OCI-LY7 (cell line): Measurements from ENCODE around the gene REG4. TPM values are rescaled to one million over a fixed set of nuclear protein-coding genes. Genes with fewer than 3 reads are reported as not detected.
"Not testable (repeated sequence)": the region's sequence is repeated elsewhere in the genome, so short reads cannot be mapped to it uniquely, and the experiment has no call there.

ENCODE experiments used
- BruUV-seq: library from RNA; stranded (reverse); fragments of 400-500 nt; replicated peaks from 2 replicates; lab custom pipeline; 2021; lab: Mats Ljungman, UMichigan
- CTCF ChIA-PET: fragments of 300-600 bp; sonication (Branson Sonifier 250); formaldehyde crosslinking; loops from one replicate; lab custom pipeline; 2022; ENCODE audit warnings: antibody characterized with exemption; ENCODE audit not compliant: unreplicated experiment; lab: Charles Lee
- POLR2A ChIA-PET: fragments of 300-600 bp; sonication (Branson Sonifier 250); formaldehyde crosslinking; loops from one replicate; lab custom pipeline; 2022; ENCODE audit warnings: antibody characterized with exemption; lab: Charles Lee
- DNase-seq: peaks from one replicate; pipeline ENCODE4 v3.0.0-alpha.2; 2015; ENCODE audit warnings: low spot score
- H2AFZ ChIP-seq: fragments of 200-600 bp; sonication (generic), shearing (Covaris generic); 2 replicates; pipeline ENCODE4 v1.6.1; 2014; ENCODE audit warnings: mild to moderate bottlenecking, antibody characterized with exemption, low read length, moderate library complexity
- H3K27ac ChIP-seq: fragments of 200-600 bp; sonication (generic); 2 replicates; pipeline ENCODE4 v1.5.1; 2014; ENCODE audit warnings: mixed run types, low read depth, mild to moderate bottlenecking, moderate library complexity, low read length, inconsistent platforms; ENCODE audit not compliant: poor library complexity, severe bottlenecking
- H3K36me3 ChIP-seq: fragments of 200-600 bp; sonication (generic); 2 replicates; pipeline ENCODE4 v1.6.1; 2014; ENCODE audit warnings: mild to moderate bottlenecking, antibody characterized with exemption, low read length, moderate library complexity, mixed read lengths; ENCODE audit not compliant: insufficient read depth
- H3K4me1 ChIP-seq: fragments of 200-600 bp; sonication (generic); 2 replicates; pipeline ENCODE4 v1.5.1; 2014; ENCODE audit warnings: mild to moderate bottlenecking, low read length; ENCODE audit not compliant: insufficient read depth, poor library complexity, severe bottlenecking
- H3K4me2 ChIP-seq: fragments of 200-600 bp; sonication (generic); 2 replicates; pipeline ENCODE4 v1.6.1; 2014; ENCODE audit warnings: mild to moderate bottlenecking, low read length
- H3K4me3 ChIP-seq: fragments of 200-600 bp; sonication (generic); 2 replicates; pipeline ENCODE4 v1.5.1; 2014; ENCODE audit warnings: mild to moderate bottlenecking, low read depth, low read length; ENCODE audit not compliant: poor library complexity, severe bottlenecking
- H3K79me2 ChIP-seq: fragments of 200-600 bp; sonication (generic); 2 replicates; pipeline ENCODE4 v1.6.1; 2016; ENCODE audit warnings: low read depth, mild to moderate bottlenecking, low read length, moderate library complexity, mixed read lengths; ENCODE audit not compliant: insufficient read depth
- H3K9me2 ChIP-seq: fragments of 200-600 bp; sonication (generic); 2 replicates; pipeline ENCODE4 v1.6.1; 2016; ENCODE audit warnings: mild to moderate bottlenecking, low read length, mixed read lengths; ENCODE audit not compliant: insufficient read depth
- H3K9me3 ChIP-seq: fragments of 200-600 bp; sonication (generic); 2 replicates; pipeline ENCODE4 v1.6.1; 2014; ENCODE audit warnings: mild to moderate bottlenecking, mixed run types, low read length, mixed read lengths
- H4K20me1 ChIP-seq: fragments of 200-600 bp; sonication (generic); 2 replicates; pipeline ENCODE4 v1.6.1; 2014; ENCODE audit warnings: mild to moderate bottlenecking, antibody characterized with exemption, low read length, moderate library complexity, mixed read lengths; ENCODE audit not compliant: insufficient read depth
- CTCF ChIP-seq: fragments of 200-600 bp; sonication (generic); conservative IDR thresholded peaks from 2 replicates; pipeline ENCODE4 v1.5.1; 2014; ENCODE audit warnings: mild to moderate bottlenecking, antibody characterized with exemption, low read length, moderate library complexity, mixed read lengths
- EZH2phosphoT487 ChIP-seq: fragments of 200-600 bp; sonication (generic); IDR thresholded peaks from 2 replicates; pipeline ENCODE4 v1.6.1; 2018; ENCODE audit warnings: low read depth, borderline replicate concordance, mild to moderate bottlenecking, mixed run types, antibody characterized with exemption, low read length, moderate library complexity, mixed read lengths
- intact Hi-C: fragments of 100-400 bp; cut with micrococcal nuclease; formaldehyde crosslinking; loops from one replicate; pipeline ENCODE4 v1.10.0; 2022; ENCODE audit not compliant: unreplicated experiment
- total RNA-seq, 2 experiments: library from RNA; depleted of rRNA in 1 of 2; stranded (reverse); fragments of >200 nt in 1 of 2; shearing (Covaris generic) in 1 of 2; gene quantifications; 2 replicates each; pipeline ENCODE4 v1.2.3, GENCODE V29; 2014 to 2022

Gene REG4
- total RNA-seq, 2 experiments from 2014 or later = not detected

DNA sequence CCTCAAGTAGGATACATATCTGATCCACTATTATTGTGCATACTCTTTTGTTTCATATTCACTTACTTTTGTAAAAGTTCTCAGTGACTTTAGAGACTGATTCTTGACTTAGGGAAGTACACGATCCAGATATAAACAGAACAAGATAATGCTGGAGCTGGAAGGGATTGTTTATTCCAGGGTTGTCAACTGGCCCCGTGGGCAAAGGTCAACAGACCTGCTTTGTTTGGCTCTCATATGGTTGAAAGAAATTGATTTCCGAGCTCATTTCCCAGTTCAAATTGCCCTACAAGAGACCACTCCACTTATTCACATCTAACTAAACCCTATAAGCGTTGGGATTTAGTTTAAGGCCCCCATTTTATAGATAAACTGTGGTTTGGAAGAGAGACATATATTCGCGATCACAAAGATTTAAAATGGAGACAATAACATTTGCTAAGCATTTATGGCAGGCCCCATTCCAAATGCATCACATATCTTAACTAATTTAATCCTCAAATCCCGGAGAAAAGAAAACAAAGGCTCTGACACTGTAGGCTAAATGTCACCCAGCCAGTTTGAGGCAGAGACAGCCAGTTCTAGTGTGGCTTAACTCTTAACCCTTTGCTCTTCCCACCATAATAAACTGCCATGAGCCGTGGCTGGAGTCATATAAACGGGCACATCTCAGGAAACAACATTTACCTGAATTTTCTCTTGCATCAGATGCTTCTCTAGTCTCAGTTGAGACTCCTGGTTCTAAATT, 20.6 kb downstream of the REG4 start:
- Histone ChIP-seq H3K79me2 (no peaks in the 10 kb centered on the region), H3K36me3 (no peaks in the 10 kb centered on the region), H4K20me1 (no peaks in the 10 kb centered on the region), H3K4me3 (no peak overlapping the region), H3K27ac (no peak overlapping the region), H3K9me3 (no peaks in the 10 kb centered on the region), H3K4me2 (no peak overlapping the region), H3K9me2 (no peaks in the 10 kb centered on the region), H3K4me1 (no peaks in the 10 kb centered on the region), H2AFZ (no peak overlapping the region)
- ChIA-PET POLR2A (interaction anchor here (1.0 kb wide), 1 partner anchor 11 kb away, joined by 4 read pairs; no protein-coding TSS in a partner anchor), CTCF (no interaction called here)
- no TSS peak for BruUV-seq
- TF ChIP-seq EZH2phosphoT487 = no peak
- no peak for DNase-seq
- intact Hi-C loops = no loop called here

GRCh38 chr1:119787776-119788175, 23.5 kb downstream of the REG4 start:
- TF ChIP-seq CTCF (no peak), EZH2phosphoT487 (no peak)
- CTCF ChIA-PET = no interaction called here

DNA sequence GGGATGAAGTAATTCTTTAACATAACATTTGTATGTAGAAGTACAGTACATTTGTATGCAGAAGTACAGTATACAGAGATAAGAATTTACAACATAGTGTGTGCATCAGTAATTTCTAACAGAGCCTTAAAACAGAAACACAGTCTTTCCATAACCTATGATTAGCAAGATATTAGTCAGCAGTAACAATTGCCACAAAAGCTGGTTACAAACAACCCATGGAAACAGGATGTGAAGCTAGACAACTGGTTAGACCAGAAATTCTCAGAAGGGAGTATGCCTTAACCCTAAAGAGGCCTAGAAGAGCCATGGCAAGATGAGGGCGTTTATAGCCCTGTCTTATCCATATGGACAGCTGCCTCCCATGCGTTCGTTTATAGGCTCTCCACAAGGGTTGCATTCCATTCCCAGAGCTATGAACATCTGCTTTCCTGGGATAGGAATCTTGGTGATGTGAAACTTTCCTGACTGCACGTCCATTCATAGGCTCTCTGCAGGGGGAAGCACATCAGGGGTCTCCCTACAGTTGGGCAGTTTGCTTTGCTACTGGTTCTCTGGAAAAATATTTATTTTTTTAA, 24.7 kb downstream of the REG4 start:
- H3K36me3 ChIP-seq, BruUV-seq, CTCF ChIA-PET, H3K9me2 ChIP-seq, H4K20me1 ChIP-seq, H2AFZ ChIP-seq, intact Hi-C loops, H3K9me3 ChIP-seq, H3K27ac ChIP-seq, DNase-seq, H3K4me2 ChIP-seq, H3K4me1 ChIP-seq, H3K4me3 ChIP-seq, POLR2A ChIA-PET, H3K79me2 ChIP-seq: not testable (repeated sequence)

More at GRCh38 chr1:119787776-119788175, 23.5 kb downstream of the REG4 start:
- DNase-seq = no peak
- H3K4me3 ChIP-seq = no peak overlapping the region
- no peaks in the 10 kb centered on the region for H3K4me1 ChIP-seq
- intact Hi-C loops = no loop called here
- no TSS peak for BruUV-seq
- H3K9me3 ChIP-seq = no peaks in the 10 kb centered on the region
- POLR2A ChIA-PET = no interaction called here
- H2AFZ ChIP-seq = no peak overlapping the region
- no peak overlapping the region for H3K4me2 ChIP-seq
- H3K9me2 ChIP-seq = no peaks in the 10 kb centered on the region
- H3K79me2 ChIP-seq = no peaks in the 10 kb centered on the region
- H3K27ac ChIP-seq = no peak overlapping the region
- no peaks in the 10 kb centered on the region for H3K36me3 ChIP-seq
- no peaks in the 10 kb centered on the region for H4K20me1 ChIP-seq

GRCh38 chr1:119786046-119786445, 25.2 kb downstream of the REG4 start:
- intact Hi-C loops, H3K4me3 ChIP-seq, CTCF ChIA-PET: not testable (repeated sequence)

More at GRCh38 chr1:119786046-119786445, 25.2 kb downstream of the REG4 start:
- H3K4me2 ChIP-seq, DNase-seq, H4K20me1 ChIP-seq, H2AFZ ChIP-seq, H3K9me3 ChIP-seq, BruUV-seq, POLR2A ChIA-PET, H3K27ac ChIP-seq, H3K9me2 ChIP-seq, H3K36me3 ChIP-seq, H3K79me2 ChIP-seq, H3K4me1 ChIP-seq: not testable (repeated sequence)
